NT2/D1 (cell line): ENCODE results near the gene ABI2.

ENCODE experiments used
- SUZ12 ChIP-seq: IDR thresholded peaks from 2 replicates; pipeline ENCODE4 v1.6.1; 2011; ENCODE audit not compliant: insufficient read length, insufficient read depth; ENCODE audit errors: extremely low read depth
- YY1 ChIP-seq: IDR thresholded peaks from 2 replicates; pipeline ENCODE4 v1.6.1; 2011; ENCODE audit not compliant: insufficient read length, insufficient read depth

DNA sequence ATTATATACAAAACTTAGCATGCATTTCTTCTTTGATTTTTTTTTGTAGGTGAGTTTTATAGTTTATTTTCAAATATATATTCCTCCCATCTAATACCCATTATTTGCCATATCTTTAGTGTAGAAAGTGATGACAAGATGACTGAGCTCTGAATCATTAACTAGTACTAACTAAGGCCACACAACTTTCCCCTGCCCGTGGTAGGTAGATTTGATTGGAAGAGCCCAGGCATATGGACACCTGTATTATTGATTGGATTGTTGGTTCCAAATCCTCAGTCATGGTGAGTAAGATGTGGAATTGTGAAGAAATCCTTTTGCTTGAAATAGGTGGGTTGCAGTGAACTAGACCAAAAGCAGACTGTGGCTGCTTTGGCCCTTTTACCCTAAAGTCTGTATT is 54.8 kb downstream of the ABI2 start:
- TF ChIP-seq YY1 (no peak), SUZ12 (no peak)
